Measurements from ENCODE around the gene SNX33.
"Not testable (repeated sequence)": the region's sequence is repeated elsewhere in the genome, so short reads cannot be mapped to it uniquely, and the experiment has no call there.

Gene SNX33

DNA sequence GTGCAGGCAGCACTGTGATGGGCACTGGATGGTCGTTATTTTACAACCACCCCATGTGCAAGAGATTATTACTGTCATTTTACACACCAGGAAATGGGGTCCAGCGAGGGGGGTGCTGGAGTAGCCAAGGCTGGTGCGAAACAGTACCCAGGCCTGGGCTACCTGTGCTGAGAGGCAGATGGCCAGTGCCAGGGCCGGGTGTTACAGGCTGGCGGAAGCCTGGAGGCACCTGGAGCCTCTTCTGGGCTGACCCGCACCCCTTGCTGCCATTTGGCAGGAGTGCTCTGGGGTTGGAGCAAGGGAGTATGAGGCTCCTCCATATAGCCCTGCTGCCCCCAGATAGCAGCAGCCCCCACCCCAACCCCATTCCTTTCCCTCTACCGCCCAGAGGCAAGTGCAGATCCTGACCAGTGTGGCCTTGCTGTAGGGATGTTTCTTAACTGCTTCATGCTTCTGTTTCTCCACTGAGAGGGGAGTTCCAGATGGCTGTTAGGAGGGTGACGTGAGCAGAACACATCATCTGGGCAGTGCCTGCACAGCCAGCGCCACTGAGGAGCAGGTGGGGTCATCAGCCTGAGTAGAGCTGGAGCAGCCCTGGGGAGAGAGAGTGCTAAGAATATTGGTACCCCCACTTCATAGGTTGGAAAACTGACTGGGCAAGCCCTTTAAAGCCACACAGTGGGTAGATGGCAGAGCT lies 15.3 kb downstream of the SNX33 start:
- DNase-seq, result no peak

DNA sequence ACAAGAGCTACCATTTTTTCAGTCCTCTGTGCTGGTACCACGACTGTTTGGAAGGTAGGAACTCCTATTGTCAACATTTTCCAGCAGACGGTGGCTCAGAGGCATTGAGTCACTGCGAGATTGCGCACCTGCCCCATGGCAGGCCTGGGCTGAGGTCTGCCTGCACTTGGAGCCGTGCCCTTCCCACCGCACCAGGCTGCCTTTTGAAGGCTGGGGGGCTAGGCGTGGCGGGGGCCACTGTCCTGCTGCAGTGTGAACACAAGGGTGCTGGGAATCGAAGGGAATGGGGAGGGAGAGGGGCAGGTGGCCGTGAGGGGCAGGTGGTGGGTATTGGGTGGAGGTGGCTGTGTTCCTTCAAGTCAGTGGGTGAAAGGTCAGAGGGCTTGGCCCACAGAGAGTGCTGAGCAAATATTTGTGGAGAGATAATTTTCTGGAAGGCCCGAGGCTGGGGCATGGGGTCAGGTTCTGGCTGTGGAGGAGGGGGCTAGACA lies 16.3 kb downstream of the SNX33 start:
- DNase-seq, result no peak

DNA sequence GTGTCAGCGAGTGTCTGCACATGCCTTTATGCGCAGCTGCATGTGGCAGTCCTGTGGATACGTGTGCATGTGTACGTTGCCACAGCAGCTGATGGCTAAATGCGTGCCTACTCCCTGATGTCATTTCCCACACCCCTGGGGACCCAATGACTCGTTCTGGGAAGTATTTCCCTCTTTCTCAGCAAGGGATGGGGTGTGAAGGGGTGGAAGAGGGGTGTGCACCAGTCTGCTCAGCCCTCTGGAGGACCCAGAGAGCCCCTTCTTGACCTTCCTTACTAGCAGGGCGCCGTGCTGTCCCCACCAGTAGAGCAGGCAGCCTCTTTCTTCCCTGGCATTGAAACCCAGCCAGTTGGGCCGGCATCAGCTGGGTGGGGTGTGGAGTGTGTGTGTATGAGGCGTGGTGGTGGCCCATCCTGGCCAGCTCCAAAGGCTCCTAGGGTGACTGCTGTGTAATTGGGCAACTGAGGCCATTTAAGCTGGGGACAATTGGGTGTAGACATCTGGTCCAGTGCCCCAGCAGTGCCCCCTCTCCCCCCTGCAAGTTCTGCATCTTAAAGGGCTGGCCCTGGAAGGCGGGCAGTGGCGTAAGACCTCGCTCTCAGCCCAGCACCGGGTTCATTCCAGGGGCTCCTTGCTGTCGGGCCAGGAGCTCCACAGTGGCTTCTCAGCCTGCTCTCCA lies 19.2 kb downstream of the SNX33 start:
- DNase-seq, result no peak

DNA sequence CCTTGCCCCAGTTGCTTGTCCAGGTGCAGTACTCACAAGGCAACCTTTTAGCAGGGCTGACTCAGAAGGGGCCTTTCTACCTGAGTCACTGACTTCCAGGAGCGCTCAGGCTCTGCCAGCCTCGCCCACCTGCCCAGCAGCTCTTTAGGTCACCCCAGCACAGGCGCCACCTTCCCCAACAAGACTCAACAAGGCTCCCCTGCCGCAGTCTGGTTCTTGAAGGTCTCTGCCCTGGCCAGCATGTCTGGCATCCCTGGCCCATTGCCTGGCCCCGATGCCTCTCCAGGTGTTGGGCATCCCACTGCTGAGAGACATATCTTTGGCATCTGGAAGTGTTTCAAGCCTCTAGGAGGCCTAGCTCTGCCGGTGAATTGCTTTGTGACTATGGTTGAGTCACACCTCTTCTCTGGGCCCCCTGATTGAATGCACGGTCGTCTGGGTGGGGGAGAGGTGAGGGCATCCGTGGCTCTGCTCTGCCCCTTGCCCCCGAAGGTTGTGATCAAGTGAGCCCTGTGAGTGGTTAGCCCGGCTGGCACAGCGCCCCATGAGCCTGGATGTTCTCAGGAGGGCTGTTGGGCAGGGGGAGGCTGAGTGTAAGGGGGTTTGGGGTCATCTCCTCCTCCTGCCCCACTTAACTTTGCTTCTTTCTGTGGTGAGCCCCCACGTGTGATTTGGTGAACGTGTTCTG lies 21.6 kb downstream of the SNX33 start:
- DNase-seq, result no peak

DNA sequence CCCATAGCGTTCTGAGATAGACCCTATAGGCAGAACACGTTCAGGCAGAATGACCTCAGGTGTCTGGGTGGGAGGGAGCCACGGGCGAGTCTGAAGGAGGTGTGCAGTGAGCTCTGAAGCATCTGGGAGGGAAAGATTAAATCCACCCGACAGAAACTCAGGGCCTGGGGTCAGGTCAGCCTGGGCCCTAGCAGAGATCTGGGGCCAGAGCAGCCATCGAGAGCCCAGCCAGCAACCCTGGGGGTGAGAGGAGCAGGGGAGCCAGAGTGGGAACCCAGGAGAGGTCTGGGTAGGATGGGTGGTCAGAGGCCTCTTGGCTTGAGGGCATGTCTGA lies 22.1 kb downstream of the SNX33 start:
- no peak for DNase-seq

DNA sequence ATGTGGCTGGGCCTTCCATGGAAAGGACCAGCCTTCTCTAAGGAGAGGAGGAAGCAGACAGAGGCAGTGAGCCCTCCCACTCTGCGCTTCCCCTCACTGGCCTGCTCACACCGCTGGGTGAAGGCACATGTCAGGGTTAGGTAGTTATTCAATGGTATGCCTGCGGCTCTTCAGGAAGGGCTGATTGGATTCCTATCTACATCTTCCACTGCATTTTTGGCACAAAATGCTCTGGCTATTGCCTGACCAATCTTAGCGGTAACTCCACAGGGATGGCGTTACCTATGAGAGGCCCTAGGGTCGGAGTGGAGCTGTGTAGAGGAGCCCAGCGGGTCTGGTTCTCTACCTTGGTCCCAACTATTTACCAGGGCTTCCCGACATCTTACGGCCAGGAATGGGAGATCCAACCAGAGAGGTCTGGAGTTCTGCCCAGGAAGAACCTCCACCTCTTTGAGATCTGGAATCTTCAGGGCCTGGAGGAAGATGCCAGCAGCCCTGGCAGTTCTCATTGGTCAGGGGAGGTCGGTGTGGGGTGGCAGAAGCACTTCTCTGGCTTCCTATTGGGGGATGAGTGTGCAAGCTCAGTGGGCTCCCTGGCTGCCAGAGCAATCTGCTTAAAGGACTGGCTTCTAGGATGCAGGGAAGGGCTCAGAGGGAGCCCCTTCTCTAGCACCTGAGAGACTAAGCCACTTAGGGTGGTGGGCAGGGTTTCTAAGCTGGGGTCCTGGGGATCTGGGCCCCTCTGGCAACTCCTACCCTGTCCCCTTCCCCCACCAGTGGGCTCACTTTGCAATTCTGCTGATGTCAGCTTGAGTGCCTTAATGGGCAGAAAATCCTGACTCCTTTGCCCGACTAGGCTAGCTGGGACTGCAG lies 24.3 kb downstream of the SNX33 start:
- DNase-seq, result no peak

DNA sequence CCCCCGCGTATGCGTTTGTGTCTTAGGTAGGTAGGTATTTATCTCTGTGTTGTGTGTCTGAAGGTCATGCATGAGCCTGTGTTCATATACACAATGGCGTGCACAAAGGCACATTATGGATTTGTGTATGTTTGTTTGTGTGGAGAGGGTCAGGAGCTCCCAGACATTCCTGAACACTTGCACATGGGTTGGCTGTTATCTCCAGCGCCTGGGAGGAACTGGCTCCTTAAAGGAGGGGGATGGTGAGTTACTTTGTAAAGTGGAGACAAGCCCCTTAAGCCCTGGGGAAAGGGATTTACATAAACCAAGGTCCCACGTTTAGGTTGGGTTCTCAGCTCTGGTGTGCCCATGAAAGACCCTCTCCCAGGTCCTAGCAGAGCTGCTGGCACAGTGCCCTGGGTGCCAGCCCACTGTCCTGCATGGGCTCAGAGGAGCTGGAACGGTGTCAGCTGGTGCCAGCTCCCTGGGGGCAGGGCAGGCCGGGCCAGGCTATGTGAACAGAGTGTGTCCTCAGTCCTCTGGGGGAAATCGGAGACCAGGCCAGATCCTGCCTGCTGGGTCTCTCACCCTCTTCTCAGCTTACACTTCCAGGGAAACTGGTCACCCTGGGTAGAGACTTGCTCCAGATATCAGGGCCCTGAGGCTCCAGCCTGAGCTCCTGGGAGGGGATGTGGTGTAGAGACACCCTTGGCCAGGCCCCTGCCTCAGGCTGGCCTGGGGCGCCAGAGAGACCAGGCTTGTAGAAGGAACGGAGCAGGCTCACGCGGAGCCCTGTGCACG lies 25.1 kb downstream of the SNX33 start:
- no peak for DNase-seq

DNA sequence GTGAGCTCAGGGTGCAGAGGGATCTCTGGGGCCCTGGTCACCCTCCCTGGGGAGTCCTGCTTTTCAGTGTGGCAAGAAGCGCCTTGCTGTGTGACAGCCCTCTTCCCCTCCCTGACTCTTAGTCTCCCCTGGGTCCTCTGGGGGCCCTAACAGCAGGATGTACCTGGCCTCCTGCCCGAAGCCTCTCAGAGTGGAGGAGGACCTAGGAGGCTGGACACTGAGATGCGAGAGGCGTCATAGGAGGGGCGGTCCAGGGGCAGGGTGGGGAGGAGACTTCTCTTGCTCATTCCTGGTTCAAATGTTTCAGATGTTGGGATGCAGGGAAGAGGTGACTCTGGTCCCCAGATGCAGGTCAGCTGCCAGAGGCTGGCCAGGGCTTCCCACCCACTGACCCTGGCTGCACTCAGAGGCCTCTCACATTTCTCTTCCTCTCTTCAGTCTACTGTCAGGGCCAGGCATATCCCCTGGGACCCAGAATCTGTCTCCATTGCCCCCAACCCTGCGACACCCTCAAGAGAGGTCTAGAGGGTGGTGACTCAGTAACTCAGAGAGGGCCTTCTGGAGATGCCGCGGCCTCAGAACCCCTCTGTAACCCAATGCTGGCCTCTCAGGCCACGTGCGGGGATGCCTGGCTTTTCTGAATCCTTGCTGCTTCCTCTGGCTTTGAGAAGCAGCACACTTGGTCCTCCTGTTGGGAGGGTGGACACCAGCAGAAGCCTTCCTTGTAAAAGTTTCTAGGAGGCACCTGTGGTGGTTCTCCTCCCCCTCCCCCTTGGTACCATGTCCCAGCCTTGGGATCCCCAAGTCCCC lies 25.9 kb downstream of the SNX33 start:
- DNase-seq, result no peak

DNA sequence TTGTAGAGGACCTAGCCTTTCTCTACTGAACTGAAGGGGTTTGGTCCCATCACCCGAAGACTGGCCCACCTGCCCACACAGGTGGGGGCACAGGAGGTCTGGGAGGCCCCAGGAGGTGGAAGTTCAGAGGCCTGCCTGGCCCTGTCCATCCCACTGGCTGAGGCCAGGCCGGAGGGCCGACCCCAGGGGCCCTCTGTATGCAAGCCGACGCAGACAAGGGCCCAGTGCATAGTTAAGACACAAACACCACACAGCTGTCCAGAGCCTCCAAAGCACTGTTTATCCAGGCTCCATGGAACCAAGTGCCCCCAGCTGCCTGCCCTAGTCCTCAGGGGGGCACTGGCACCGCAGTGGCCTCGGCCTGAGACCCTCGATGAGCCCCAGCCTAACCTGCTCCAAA lies 26.7 kb downstream of the SNX33 start:
- DNase-seq, result no peak

DNA sequence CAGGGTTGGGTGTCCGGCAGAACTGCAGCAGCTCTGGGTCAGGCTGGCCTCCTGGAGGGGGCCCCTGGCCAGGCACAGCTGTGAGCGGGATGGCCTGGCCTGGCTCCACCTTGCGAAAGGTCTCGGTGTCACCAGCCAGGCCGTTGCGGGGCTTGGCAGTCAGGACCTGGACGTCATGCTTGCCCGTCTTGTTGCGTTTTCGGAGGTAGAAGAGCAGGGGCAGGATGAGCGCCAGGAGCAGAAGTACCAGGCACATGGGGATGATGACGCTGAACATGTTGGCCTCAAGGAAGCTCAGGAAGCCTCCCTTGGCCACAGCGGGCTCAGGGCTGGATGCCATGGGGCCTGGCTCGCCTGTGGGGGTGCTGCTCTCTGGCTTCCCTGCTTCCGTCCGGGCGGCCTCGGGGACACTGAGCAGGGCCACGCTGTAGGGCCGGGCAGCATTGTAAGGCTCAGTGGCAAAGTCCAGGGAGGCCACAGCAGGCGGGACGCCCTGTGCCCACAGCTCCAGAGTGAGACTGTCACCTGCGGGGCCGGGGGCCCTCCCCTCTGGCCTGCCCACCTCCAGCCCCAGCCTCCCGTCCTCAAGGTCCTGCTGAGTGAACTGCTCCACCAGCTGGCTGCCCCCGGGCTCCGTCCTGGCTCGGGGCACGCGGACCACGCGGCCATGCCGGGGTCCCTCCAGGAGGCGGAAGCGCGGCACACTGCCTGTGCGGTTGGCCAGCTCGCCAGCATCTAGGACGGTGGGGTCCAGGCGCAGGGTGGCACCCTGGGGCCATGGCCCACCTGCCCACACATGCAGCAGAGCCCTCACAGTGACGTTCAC lies 28.1 kb downstream of the SNX33 start:
- no peak for DNase-seq

DNA sequence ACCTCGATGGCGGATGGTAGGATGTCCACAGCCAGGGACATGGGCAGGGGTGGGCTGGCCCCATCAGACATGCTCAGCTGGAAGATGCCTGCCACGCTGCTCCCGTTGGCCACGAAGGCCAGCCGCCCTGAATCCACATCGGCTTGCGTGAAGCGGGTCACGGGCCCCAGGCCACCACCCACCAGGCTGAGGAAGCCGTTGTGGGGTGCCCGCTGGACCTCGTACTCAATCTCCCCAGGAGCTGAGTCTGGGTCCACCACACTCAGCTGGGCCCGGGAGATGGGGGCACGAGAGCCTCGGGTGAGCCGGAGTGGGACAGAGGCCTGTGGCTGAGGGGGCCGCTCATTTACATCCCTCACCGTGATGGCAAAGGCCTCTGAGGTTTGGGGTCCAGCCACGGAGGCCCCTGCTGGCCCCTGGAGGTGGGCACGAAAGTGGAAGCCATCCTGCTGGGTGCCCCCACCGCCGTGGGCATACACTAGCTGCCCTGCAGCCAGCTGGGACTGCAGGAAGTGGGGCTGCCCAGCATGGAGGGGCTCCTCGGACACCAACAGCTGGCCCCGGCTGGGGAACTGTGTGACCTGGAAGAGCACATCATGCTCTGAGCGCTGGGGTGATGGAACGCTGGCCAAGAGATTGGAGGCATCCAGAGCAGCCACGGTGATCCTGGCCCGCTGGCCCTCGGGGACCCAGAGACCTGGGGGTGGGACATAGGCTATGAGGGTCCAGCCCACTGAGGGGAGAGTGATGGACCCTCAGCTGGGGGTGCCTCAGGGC lies 29.2 kb downstream of the SNX33 start:
- DNase-seq, result no peak

DNA sequence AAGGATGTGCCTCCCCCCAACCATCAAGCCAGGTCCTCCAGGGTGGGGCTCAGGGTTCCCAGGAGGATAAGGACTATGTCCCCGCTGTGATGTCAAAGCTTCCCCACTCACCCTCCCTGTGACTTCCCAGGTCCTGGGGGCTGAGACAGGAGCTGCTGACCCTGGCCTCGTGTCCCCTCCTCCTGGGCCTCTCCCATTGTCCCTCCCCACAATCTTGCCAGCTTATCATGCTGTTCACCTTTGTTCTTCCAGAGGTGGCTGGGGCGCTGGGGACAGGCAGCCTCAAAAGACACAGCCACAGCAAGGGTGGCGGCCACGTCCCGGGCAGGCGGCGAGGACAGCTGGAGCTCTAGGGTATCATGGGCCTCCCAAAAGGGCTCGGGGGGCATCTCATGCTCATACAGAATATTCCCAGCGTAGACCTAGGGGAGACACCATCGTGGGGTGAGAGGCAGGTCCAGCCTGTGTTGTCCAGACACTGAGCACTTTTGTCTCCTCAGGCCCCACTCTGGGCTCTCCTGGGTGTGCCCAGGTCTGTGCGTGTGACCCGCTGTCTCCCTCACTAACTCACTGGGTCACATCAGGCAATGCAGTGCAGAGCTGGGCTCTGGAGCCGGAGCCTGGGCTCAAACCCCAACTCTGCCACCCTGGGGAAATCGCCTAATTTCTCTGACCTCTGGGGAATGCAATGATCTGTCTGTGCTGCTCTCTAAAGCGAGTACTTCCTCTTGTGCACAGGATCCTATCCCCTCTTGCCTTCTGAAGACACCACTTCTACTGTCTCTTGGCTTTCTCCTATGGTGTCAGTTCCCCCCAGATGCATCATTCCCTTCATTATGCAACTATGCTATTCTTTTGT lies 30.0 kb downstream of the SNX33 start:
- no peak for DNase-seq

DNA sequence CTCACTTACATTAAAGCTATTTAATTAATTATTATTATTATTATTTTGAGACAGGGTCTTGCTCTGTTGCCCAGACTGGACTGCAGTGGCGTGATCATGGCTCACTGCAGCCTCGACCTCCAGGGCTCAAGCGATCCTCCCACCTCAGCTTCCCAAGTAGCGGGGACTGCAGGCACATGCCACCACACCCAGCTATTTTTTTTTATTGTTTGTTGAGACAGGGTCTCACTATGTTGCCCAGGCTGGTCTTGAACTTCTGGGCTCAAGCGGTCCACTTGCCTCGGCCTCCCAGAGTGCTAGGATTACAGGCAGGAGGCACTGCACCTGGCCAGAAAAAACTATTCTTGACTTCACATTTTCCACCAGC lies 30.6 kb downstream of the SNX33 start:
- not testable (repeated sequence) for DNase-seq

DNA sequence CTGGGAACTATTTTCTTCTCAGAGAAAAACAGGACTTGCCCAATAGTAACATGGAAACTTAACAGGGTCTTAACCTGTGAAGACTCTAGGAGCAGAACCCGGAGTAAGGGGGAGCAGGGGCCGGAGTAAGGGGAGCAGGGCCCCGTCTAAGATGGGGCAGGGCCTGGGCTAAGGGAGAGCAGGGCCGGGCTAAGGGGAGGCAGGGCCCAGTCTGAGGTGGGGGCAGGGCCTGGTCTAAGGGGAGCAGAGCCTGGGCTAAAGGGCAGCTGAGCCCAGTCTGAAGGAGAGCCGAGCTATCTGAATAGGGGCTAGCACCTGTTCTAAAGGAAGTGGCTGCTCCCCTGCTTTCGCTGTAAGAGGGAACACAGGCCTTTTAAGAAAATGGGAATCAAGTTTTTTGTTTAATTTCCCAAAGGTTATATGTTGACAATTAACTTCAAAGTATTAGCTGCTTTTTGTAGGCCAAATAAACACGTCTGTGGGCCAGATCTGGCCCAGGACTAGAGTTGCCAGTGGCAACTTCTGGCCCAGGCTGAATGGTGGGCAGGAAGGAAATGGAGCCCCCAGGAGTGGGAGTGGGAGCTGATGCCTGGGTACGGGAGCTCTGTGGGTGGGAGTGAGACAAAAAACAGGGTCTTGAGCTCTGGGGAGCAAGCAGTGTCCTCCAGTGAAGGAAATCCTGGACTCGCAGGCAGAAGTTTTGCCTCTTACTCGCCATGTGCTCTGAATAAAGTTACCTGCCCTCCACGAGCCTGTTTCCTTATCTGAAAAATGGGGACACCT lies 32.5 kb downstream of the SNX33 start:
- DNase-seq, result no peak

DNA sequence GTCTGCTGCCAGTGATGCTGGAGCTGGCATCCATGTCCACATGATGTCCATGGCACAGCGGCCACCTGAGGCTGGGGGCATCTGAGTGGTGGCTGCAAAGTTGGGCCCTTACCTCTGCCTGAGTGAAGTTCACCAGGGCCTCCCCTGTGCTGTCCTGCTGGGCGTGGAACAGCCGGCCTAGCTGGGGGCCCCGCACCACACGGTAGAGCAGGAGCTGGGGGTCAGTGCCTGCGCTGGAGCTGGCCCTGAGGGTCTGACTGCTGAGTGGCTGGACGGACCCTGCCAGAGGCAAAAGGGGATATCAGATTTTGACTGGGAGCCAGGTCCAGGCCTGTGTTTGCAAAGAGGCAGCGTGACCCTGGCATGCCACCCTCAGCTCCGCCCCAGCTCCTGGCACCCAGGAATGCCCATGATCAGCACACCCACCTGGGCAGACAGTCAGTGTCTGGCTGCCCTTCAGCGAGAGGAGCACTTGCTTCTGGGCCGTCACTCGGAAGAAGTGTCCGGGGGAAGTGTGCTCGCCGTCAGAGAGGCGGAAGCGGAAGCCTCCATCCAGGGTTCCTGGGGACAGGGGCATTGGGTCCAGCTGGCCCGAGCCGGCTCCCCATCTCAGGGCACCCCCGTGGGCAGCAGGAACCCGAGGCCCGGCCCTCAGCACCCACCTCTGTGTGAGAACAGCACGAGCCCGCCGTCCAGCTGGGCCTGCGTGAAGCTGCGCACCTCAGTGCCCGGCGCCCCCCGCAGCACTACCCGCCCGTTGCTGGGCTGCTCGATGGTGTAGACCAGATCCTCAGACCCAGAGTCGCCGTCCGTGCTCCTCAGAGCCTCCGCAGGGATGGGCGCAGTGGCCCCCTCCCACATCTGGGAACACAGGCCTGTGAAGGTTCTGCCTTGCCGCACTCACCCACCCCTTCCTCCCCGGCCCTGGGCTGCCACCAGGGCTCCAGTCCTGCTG lies 34.7 kb downstream of the SNX33 start:
- DNase-seq, result no peak

DNA sequence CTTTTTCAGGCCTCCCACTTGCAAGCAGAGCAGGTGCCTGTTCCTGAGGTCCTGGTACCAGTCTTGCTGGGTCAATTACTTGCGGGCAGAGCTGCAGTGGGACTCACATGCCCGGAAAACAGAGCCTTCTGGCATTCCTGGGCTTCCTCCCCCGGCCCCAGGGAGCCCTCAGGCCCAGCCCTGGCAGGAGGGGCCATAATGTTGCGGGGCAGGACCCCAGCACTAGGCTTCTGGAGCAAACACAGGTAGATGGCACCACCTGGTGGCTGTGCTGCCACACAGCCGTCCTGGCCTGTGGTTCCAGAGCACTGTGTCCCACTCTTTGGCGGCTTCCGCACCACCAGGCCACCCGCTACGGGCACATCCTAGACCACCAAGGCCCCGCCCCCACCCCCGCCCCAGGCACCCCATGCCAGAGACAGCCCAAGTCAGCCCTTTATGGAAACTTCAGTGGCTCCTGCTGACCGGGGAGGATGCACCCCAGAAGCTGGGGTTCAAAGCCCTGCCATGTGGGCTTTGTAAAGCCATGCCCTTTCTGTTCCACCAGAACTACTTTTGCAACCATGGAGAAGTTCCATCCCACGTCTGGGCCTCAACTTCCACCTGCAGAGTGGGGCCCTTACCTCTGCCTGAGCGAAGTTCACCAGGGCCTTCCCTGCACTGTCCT lies 36.1 kb downstream of the SNX33 start:
- DNase-seq, result peak; percentile 73
